HepG2 (cell line): Measurements from ENCODE around the gene GPR4. TPM values are rescaled to one million over a fixed set of nuclear protein-coding genes. Genes with fewer than 3 reads are reported as not detected.

ENCODE experiments used
- ATF4 ChIP-seq, 2 experiments: fragments of 450-650 bp in 1 of 2; sonication (generic) in 1 of 2; formaldehyde crosslinking; IDR thresholded peaks; 2 replicates each; pipeline versions ENCODE4 v1.5.0 to v1.8.0; 2020 to 2022; ENCODE audit warnings: mild to moderate bottlenecking in 1 of 2, missing genetic modification reagents in 1 of 2
- CSRNP1 ChIP-seq: sonication (generic); formaldehyde crosslinking; IDR thresholded peaks from 2 replicates; pipeline ENCODE4 v1.8.1; 2023; ENCODE audit warnings: mild to moderate bottlenecking, missing genetic modification reagents
- FOXP4 ChIP-seq: sonication (generic); formaldehyde crosslinking; IDR thresholded peaks from 2 replicates; pipeline ENCODE4 v1.4.0; 2020; ENCODE audit warnings: missing genetic modification reagents
- NFAT5 ChIP-seq: sonication (generic); formaldehyde crosslinking; IDR thresholded peaks from 2 replicates; pipeline ENCODE4 v1.4.0; 2020; ENCODE audit warnings: missing genetic modification reagents
- NR2F6 ChIP-seq, 2 experiments: IDR thresholded peaks; 2 replicates each; pipeline ENCODE4 v1.6.1; 2016; ENCODE audit warnings: antibody characterized with exemption in 1 of 2, mild to moderate bottlenecking in 1 of 2
- POGZ ChIP-seq: sonication (generic); formaldehyde crosslinking; IDR thresholded peaks from 2 replicates; pipeline ENCODE4 v1.4.0; 2020; ENCODE audit warnings: mild to moderate bottlenecking, missing genetic modification reagents
- SNAPC5 ChIP-seq: sonication (generic); formaldehyde crosslinking; IDR thresholded peaks from 2 replicates; pipeline ENCODE4 v1.8.1; 2023; ENCODE audit warnings: mild to moderate bottlenecking, missing genetic modification reagents, borderline replicate concordance
- SRF ChIP-seq: IDR thresholded peaks from 2 replicates; pipeline ENCODE4 v1.6.1; 2011; ENCODE audit warnings: mild to moderate bottlenecking, low read depth, low read length, moderate library complexity
- STAG1 ChIP-seq: sonication (generic); formaldehyde crosslinking; IDR thresholded peaks from 2 replicates; pipeline ENCODE4 v1.4.0; 2020; ENCODE audit warnings: missing genetic modification reagents
- TBP ChIP-seq: sonication (generic); formaldehyde crosslinking; IDR thresholded peaks from 2 replicates; pipeline ENCODE4 v1.5.0; 2020; ENCODE audit warnings: missing genetic modification reagents
- ZBTB42 ChIP-seq: sonication (generic); formaldehyde crosslinking; IDR thresholded peaks from 2 replicates; pipeline ENCODE4 v1.5.0; 2020; ENCODE audit warnings: mild to moderate bottlenecking, missing genetic modification reagents
- ZNF382 ChIP-seq: sonication (generic); formaldehyde crosslinking; IDR thresholded peaks from 2 replicates; pipeline ENCODE4 v1.5.0; 2020; ENCODE audit warnings: missing genetic modification reagents, mild to moderate bottlenecking, borderline replicate concordance
- ZNF629 ChIP-seq: sonication (generic); formaldehyde crosslinking; conservative IDR thresholded peaks from 2 replicates; pipeline ENCODE4 v1.5.0; 2020; ENCODE audit warnings: missing genetic modification reagents
- polyA plus RNA-seq, 8 experiments: library from polyadenylated mRNA; depleted of rRNA in 3 of 8; stranded (reverse) in 7 of 8; unstranded in 1 of 8; fragments of >200 nt; fragmentation: Illumina TruSeq in 4 of 8; extraction: Trizol in 4 of 8; gene quantifications; 2 replicates each; pipeline versions ENCODE4 v1.2.1 to v1.2.3, GENCODE V29; 2011 to 2016; ENCODE audit warnings: low read depth in 4 of 8, missing spikeins in 1 of 8, mixed read lengths in 1 of 8; ENCODE audit not compliant: insufficient read depth in 1 of 8
- total RNA-seq, 5 experiments: library from RNA; depleted of rRNA; stranded (reverse); fragments of >200 nt; fragmentation: Illumina TruSeq; extraction: Trizol; gene quantifications; 2 replicates each; pipeline ENCODE4 v1.2.3, GENCODE V29; 2016; ENCODE audit warnings: low read depth in 1 of 5

Gene GPR4
- total and polyA plus RNA-seq, 2 of the 13 experiments (the other 11 are each of a cell fraction or from before 2014, with no cell fraction given): 0.15 TPM; not detected in 1

- TF ChIP-seq FOXP4 (CRISPR knock-in tag) (peak; percentile 49; the same call in 1 of the 2 replicates), CSRNP1 (CRISPR knock-in tag) (peak; percentile 72; the same call in 1 of the 2 replicates), ZNF382 (CRISPR knock-in tag) (no peak), TBP (CRISPR knock-in tag) (no peak), ZBTB42 (CRISPR knock-in tag) (no peak), NR2F6 (IDR thresholded peaks at IDR 0.05) (no peak), NR2F6 (CRISPR knock-in tag; IDR thresholded peaks at IDR 0.05) (peak; percentile 34; the same call in 1 of the 2 replicates), STAG1 (CRISPR knock-in tag) (no peak), ATF4 (CRISPR knock-in tag; IDR thresholded peaks at IDR 0.05) (no peak), POGZ (CRISPR knock-in tag) (peak; percentile 78; the same call in 1 of the 2 replicates), SRF (peak; percentile 81; the same call in 1 of the 2 replicates), NFAT5 (CRISPR knock-in tag) (0 out of 2 replicates have a peak, but pooled peaks have one; percentile 20), ZNF629 (CRISPR knock-in tag) (no peak), SNAPC5 (peak; percentile 87; the same call in 1 of the 2 replicates)
Measured at GRCh38 chr19:45584332-45585157, 17.5 kb downstream of the GPR4 start, which contains the start of gene OPA3 (continued).
